GM19099 (cell line): ENCODE data around the gene RCHY1.

ENCODE experiments used
- POLR2A ChIP-seq: IDR thresholded peaks from 3 replicates; pipeline ENCODE4 v1.6.1; 2011; ENCODE audit warnings: low read depth; ENCODE audit not compliant: insufficient read length; ENCODE audit errors: extremely low read depth

Gene RCHY1

GRCh38 chr4:75514131-75514948, at the start of gene RCHY1, which contains the start of gene THAP6:
Gene RCHY1 (minus strand): TSS chr4:75514403. CDS start chr4:75514286, 117 bp downstream.
Gene THAP6 (plus strand): TSS chr4:75514473. CDS start chr4:75515453, 980 bp downstream.
- peak; percentile 95 for TF ChIP-seq POLR2A

GRCh38 chr4:75561789-75562188, 47.6 kb upstream of the RCHY1 start:
- no peak for TF ChIP-seq POLR2A

GRCh38 chr4:75557696-75558095, 43.5 kb upstream of the RCHY1 start:
- no peak for TF ChIP-seq POLR2A

- TF ChIP-seq POLR2A: no peak
Observed at GRCh38 chr4:75555294-75556164, 41.3 kb upstream of the RCHY1 start, which contains the start of gene ODAPH. Gene ODAPH (plus strand): TSS chr4:75556066. CDS start chr4:75556083, 17 bp downstream.

GRCh38 chr4:75552452-75552851, 38.2 kb upstream of the RCHY1 start:
- no peak for TF ChIP-seq POLR2A

GRCh38 chr4:75549019-75549418, 34.8 kb upstream of the RCHY1 start:
- TF ChIP-seq POLR2A: no peak

- TF ChIP-seq POLR2A: no peak
Observed at GRCh38 chr4:75547647-75548387, 33.6 kb upstream of the RCHY1 start.

GRCh38 chr4:75545526-75545925, 31.3 kb upstream of the RCHY1 start:
- TF ChIP-seq POLR2A: no peak

- no peak for TF ChIP-seq POLR2A
Observed at GRCh38 chr4:75544870-75545269, 30.7 kb upstream of the RCHY1 start.

- TF ChIP-seq POLR2A: no peak
Observed at GRCh38 chr4:75542824-75543223, 28.6 kb upstream of the RCHY1 start.

GRCh38 chr4:75530556-75531322, 16.5 kb upstream of the RCHY1 start:
- TF ChIP-seq POLR2A: no peak

- TF ChIP-seq POLR2A: no peak
Observed at GRCh38 chr4:75527482-75527881, 13.3 kb upstream of the RCHY1 start.

GRCh38 chr4:75525910-75526309, 11.7 kb upstream of the RCHY1 start:
- no peak for TF ChIP-seq POLR2A

- TF ChIP-seq POLR2A: no peak
Observed at GRCh38 chr4:75525086-75525485, 10.9 kb upstream of the RCHY1 start.

GRCh38 chr4:75516144-75516543, 1.9 kb upstream of the RCHY1 start:
- TF ChIP-seq POLR2A: no peak
